ENCODE results near the gene SLC38A5.

Gene SLC38A5

DNA sequence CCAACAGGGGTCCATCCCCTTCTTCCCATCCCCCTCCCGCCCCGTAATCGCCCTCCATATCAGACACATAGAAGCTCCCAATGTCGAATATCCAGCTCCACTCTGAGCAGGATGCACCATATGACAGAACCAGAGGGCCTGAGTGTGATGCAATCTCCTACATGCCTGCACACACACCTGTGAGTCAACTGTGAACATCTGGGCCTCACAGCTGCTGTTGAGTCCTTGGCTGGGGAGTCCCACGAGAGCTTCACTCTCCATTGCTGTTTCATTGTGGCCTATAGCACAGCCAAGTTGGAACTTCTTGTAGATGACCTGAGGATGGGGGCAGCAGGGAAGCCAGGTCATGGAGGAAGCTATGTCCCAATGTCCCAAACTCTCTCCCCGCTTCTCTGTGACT, 8.2 kb downstream of the SLC38A5 start:
- no peak for DNase-seq (ENCODE audit: low read depth in 1 of 2, low spot score in 1 of 2)
- TF ChIP-seq, protein P1, sequence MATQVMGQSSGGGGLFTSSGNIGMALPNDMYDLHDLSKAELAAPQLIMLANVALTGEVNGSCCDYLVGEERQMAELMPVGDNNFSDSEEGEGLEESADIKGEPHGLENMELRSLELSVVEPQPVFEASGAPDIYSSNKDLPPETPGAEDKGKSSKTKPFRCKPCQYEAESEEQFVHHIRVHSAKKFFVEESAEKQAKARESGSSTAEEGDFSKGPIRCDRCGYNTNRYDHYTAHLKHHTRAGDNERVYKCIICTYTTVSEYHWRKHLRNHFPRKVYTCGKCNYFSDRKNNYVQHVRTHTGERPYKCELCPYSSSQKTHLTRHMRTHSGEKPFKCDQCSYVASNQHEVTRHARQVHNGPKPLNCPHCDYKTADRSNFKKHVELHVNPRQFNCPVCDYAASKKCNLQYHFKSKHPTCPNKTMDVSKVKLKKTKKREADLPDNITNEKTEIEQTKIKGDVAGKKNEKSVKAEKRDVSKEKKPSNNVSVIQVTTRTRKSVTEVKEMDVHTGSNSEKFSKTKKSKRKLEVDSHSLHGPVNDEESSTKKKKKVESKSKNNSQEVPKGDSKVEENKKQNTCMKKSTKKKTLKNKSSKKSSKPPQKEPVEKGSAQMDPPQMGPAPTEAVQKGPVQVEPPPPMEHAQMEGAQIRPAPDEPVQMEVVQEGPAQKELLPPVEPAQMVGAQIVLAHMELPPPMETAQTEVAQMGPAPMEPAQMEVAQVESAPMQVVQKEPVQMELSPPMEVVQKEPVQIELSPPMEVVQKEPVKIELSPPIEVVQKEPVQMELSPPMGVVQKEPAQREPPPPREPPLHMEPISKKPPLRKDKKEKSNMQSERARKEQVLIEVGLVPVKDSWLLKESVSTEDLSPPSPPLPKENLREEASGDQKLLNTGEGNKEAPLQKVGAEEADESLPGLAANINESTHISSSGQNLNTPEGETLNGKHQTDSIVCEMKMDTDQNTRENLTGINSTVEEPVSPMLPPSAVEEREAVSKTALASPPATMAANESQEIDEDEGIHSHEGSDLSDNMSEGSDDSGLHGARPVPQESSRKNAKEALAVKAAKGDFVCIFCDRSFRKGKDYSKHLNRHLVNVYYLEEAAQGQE (IDR thresholded peaks at IDR 0.05; ENCODE audit: insufficient replicate concordance, low read depth) = no peak
- no peaks in the 10 kb centered on the region for H3K27me3 ChIP-seq (ENCODE audit: insufficient read depth, poor library complexity, severe bottlenecking)
- no peak overlapping the region for H3K27ac ChIP-seq (replicated peaks)
- no peak overlapping the region for H3K4me3 ChIP-seq (replicated peaks; ENCODE audit: insufficient read depth, low read length)

DNA sequence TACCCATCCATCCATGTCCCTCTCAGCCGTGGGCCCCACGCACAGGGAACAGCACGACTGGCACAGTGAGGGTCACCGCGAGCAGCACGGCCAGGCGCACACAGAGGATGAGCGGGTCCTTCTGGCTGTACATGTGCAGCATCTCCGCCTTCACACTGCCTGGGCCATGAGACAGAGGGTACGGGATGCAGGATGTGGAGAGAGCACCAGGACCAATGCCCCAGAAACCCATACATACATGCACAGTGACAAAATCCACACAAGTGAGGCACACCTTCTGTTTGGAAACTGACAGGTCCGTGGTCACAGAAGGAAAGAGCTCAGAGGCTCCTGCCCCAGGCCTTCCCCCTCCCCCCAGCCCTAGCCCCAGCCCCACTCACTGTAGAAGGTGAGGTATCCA, 9.5 kb downstream of the SLC38A5 start:
- DNase-seq (ENCODE audit: low read depth in 1 of 2, low spot score in 1 of 2) = no peak
- TF ChIP-seq SPI1 (IDR thresholded peaks at IDR 0.05; ENCODE audit: borderline replicate concordance, low read depth) = no peak
- TF ChIP-seq, protein P2, sequence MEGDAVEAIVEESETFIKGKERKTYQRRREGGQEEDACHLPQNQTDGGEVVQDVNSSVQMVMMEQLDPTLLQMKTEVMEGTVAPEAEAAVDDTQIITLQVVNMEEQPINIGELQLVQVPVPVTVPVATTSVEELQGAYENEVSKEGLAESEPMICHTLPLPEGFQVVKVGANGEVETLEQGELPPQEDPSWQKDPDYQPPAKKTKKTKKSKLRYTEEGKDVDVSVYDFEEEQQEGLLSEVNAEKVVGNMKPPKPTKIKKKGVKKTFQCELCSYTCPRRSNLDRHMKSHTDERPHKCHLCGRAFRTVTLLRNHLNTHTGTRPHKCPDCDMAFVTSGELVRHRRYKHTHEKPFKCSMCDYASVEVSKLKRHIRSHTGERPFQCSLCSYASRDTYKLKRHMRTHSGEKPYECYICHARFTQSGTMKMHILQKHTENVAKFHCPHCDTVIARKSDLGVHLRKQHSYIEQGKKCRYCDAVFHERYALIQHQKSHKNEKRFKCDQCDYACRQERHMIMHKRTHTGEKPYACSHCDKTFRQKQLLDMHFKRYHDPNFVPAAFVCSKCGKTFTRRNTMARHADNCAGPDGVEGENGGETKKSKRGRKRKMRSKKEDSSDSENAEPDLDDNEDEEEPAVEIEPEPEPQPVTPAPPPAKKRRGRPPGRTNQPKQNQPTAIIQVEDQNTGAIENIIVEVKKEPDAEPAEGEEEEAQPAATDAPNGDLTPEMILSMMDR (IDR thresholded peaks at IDR 0.05; ENCODE audit: insufficient read depth, low read length) = no peak
- TF ChIP-seq GABPA (IDR thresholded peaks at IDR 0.05; ENCODE audit: low read depth) = no peak
- TF ChIP-seq, protein P1 (IDR thresholded peaks at IDR 0.05; ENCODE audit: insufficient replicate concordance, low read depth) = no peak
- TF ChIP-seq POLR2AphosphoS5 (IDR thresholded peaks at IDR 0.05; ENCODE audit: low read depth) = no peak
- no peak overlapping the region for H3K27ac ChIP-seq (replicated peaks)
- H3K4me3 ChIP-seq (replicated peaks; ENCODE audit: insufficient read depth, low read length) = no peak overlapping the region
- H3K27me3 ChIP-seq (ENCODE audit: insufficient read depth, poor library complexity, severe bottlenecking) = no peaks in the 10 kb centered on the region

DNA sequence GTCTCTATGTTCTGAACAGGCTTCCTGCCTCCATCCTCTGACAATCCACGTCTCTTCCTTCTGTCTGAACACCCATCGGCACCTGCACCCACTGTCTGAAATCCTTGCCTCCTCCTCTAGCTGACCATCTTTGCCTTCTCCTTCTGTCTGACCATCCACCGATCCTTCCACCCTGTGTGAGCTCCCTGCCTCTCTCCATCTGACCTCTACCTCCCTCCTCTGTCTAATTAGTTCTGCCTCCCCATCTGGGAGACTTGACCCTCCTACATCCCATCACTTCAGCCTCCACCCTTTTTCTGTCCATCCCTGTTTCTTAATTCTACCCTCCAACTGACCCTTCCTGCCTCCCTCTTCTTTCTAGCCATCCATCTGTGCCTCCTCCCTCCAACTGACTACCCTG, 10.0 kb downstream of the SLC38A5 start:
- no peak for DNase-seq (ENCODE audit: low read depth in 1 of 2, low spot score in 1 of 2)
- no peak overlapping the region for H3K27ac ChIP-seq (replicated peaks)
- TF ChIP-seq SPI1 (IDR thresholded peaks at IDR 0.05; ENCODE audit: borderline replicate concordance, low read depth) = no peak
- TF ChIP-seq, protein P2 (IDR thresholded peaks at IDR 0.05; ENCODE audit: insufficient read depth, low read length) = no peak
- no peak for TF ChIP-seq POLR2AphosphoS5 (IDR thresholded peaks at IDR 0.05; ENCODE audit: low read depth)
- H3K4me3 ChIP-seq (replicated peaks; ENCODE audit: insufficient read depth, low read length) = no peak overlapping the region
- no peaks in the 10 kb centered on the region for H3K27me3 ChIP-seq (ENCODE audit: insufficient read depth, poor library complexity, severe bottlenecking)

DNA sequence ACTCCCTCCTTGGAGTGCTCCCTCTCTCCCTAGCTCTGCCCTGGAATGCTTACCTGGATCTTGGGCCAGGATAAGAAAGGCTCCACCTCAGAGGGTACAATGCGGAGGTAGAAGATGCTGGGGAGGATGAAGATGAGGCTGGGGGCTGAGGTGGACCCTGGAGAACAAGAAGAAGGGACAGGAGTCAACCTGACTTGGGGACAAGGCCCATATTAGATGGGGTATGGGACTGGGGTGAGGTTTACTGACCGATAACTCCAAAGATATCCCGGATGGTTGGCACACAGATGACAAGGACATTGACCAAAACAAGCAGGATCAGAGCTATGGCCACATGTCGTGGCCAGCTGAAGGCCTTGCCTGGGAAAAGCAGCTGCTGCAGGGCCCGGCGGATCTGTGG, 10.6 kb downstream of the SLC38A5 start:
- Histone ChIP-seq H3K27ac (replicated peaks) (no peak overlapping the region), H3K27me3 (ENCODE audit: insufficient read depth, poor library complexity, severe bottlenecking) (no peaks in the 10 kb centered on the region), H3K4me3 (replicated peaks; ENCODE audit: insufficient read depth, low read length) (no peak overlapping the region)
- DNase-seq (ENCODE audit: low read depth in 1 of 2, low spot score in 1 of 2) = no peak
- TF ChIP-seq POLR2AphosphoS5 (IDR thresholded peaks at IDR 0.05; ENCODE audit: low read depth) (no peak), GABPA (IDR thresholded peaks at IDR 0.05; ENCODE audit: low read depth) (no peak), SPI1 (IDR thresholded peaks at IDR 0.05; ENCODE audit: borderline replicate concordance, low read depth) (no peak)
- TF ChIP-seq, protein P2 (IDR thresholded peaks at IDR 0.05; ENCODE audit: insufficient read depth, low read length) = no peak
- TF ChIP-seq, protein P1 (IDR thresholded peaks at IDR 0.05; ENCODE audit: insufficient replicate concordance, low read depth) = no peak
